ENCODE measurements around the gene AK8. TPM values are rescaled to one million over a fixed set of nuclear protein-coding genes. Genes with fewer than 3 reads are reported as not detected.

AK8 gene
- total RNA-seq, 6 experiments from 2014 or later = 0.07 to 0.24 (median 0.12) TPM; not detected in 1

DNA sequence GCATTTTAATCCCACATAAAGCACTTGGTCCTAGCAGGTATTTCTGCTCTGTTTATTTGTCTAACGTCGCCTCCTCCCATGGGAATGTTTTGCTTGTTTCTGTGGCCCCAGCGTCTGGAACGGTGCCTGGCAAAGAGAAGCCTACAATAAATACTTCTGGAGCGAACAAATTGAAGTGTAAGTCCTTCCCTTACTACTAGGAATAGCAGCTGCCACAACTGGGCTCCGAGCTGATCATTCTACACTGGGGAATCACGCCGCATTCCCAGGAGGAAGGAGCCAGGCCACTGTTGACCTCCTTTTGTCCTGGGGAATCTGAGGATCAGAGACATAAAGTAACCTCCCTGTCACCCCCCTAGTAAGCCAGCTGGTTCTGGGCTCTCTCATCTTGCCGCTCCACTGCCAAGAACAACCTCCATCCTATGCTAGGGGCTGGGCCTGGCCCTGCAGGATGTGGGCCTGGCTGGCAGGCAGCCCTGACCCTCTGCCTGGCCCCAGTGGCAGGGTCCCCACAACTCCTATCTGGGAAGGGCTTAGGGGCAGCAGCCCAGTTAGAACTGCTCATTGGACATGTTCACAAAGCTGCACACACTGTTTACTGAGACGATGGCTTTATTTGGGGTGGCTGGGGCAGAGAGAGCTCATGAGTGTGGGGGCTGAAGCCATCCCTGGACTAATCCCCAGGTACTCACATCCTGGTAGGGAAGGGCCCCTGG is 125.0 kb downstream of the AK8 start:
- no peaks in the 10 kb centered on the region for H3K4me1 Mint-ChIP-seq (ENCODE audit: low read depth)
- H3K9me3 Mint-ChIP-seq = no peaks in the 10 kb centered on the region
- TF ChIP-seq, protein P1, sequence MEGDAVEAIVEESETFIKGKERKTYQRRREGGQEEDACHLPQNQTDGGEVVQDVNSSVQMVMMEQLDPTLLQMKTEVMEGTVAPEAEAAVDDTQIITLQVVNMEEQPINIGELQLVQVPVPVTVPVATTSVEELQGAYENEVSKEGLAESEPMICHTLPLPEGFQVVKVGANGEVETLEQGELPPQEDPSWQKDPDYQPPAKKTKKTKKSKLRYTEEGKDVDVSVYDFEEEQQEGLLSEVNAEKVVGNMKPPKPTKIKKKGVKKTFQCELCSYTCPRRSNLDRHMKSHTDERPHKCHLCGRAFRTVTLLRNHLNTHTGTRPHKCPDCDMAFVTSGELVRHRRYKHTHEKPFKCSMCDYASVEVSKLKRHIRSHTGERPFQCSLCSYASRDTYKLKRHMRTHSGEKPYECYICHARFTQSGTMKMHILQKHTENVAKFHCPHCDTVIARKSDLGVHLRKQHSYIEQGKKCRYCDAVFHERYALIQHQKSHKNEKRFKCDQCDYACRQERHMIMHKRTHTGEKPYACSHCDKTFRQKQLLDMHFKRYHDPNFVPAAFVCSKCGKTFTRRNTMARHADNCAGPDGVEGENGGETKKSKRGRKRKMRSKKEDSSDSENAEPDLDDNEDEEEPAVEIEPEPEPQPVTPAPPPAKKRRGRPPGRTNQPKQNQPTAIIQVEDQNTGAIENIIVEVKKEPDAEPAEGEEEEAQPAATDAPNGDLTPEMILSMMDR (IDR thresholded peaks at IDR 0.05) = no peak
- no peak overlapping the region for H3K27ac Mint-ChIP-seq
- no peaks in the 10 kb centered on the region for H3K36me3 Mint-ChIP-seq (ENCODE audit: low read depth)
- H3K4me3 Mint-ChIP-seq = no peak overlapping the region
- peaks cover 61% of the 10 kb centered on the region for H3K27me3 Mint-ChIP-seq (ENCODE audit: insufficient read depth)
- DNase-seq = no peak

DNA sequence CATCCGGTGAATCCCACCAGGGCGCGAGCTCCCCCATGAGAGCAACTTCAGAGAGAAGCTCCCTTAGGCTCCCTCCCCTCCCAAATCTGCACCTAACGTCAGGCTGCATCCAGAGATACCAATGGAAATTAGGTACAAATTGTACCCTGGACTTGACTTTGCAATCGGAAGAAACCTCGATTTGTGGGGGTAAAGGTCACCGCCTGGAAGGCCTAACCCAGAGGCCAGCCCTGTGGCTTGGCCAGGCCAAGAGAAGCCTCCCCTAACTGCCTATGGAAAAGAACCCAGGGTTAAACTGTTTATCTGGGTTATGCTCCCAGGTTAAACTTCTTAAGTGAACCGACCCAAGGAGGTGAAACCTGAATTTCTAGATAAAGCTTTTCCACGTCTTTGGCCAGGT is 127.4 kb downstream of the AK8 start:
- no peaks in the 10 kb centered on the region for H3K9me3 Mint-ChIP-seq
- H3K4me1 Mint-ChIP-seq (ENCODE audit: low read depth) = no peaks in the 10 kb centered on the region
- no peak overlapping the region for H3K4me3 Mint-ChIP-seq
- H3K36me3 Mint-ChIP-seq (ENCODE audit: low read depth) = no peaks in the 10 kb centered on the region
- TF ChIP-seq, protein P1 (IDR thresholded peaks at IDR 0.05) = no peak
- H3K27me3 Mint-ChIP-seq (ENCODE audit: insufficient read depth) = peaks cover 55% of the 10 kb centered on the region
- no peak overlapping the region for H3K27ac Mint-ChIP-seq
- DNase-seq = no peak

DNA sequence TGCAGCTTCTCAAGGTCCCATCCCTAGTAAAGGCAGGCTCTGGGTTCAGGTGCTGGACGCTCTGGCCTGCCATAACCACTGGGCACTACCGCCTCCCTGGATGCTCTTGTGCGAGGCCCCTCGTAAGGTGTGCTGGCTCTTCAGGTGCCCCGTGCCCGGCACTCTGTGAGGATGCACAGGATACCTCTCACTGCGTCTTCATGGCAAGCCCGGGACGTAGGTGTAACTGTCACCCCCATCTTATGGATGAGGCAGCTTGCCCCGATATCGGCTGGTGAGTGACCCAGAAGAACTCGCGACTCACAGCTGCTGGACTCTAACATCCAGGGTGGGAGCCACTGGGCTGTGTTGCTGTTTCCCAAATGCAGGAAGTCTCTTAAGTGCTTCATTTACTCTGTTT is 128.8 kb downstream of the AK8 start:
- no peak overlapping the region for H3K4me3 Mint-ChIP-seq
- no peaks in the 10 kb centered on the region for H3K4me1 Mint-ChIP-seq (ENCODE audit: low read depth)
- TF ChIP-seq, protein P1 (IDR thresholded peaks at IDR 0.05) = no peak
- no peak overlapping the region for H3K27ac Mint-ChIP-seq
- H3K36me3 Mint-ChIP-seq (ENCODE audit: low read depth) = no peaks in the 10 kb centered on the region
- DNase-seq = no peak
- peaks cover 58% of the 10 kb centered on the region for H3K27me3 Mint-ChIP-seq (ENCODE audit: insufficient read depth)
- H3K9me3 Mint-ChIP-seq = no peaks in the 10 kb centered on the region

DNA sequence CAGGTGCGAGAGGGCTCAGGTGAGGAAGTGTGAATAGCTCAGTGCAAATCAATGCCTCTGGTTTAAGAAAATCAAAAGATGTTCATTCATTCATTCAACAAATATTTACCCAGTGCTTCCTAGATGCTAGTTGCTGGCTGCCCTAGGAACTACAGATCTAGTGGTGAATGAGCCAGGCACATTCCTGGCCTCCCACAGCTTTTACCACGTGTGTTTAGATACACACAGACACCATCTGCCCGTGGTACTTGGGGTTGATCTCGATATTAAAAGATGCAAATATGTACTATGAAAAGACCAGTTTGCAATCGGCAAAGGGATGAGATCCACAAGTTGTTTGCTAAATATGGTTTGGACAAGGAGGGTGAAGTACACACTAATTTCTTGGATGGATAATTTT is 129.6 kb downstream of the AK8 start:
- TF ChIP-seq, protein P1 (IDR thresholded peaks at IDR 0.05) = no peak
- no peak overlapping the region for H3K4me3 Mint-ChIP-seq
- DNase-seq = no peak
- no peaks in the 10 kb centered on the region for H3K36me3 Mint-ChIP-seq (ENCODE audit: low read depth)
- H3K27me3 Mint-ChIP-seq (ENCODE audit: insufficient read depth) = peaks cover 58% of the 10 kb centered on the region
- H3K9me3 Mint-ChIP-seq = no peaks in the 10 kb centered on the region
- no peak overlapping the region for H3K27ac Mint-ChIP-seq
- no peaks in the 10 kb centered on the region for H3K4me1 Mint-ChIP-seq (ENCODE audit: low read depth)

DNA sequence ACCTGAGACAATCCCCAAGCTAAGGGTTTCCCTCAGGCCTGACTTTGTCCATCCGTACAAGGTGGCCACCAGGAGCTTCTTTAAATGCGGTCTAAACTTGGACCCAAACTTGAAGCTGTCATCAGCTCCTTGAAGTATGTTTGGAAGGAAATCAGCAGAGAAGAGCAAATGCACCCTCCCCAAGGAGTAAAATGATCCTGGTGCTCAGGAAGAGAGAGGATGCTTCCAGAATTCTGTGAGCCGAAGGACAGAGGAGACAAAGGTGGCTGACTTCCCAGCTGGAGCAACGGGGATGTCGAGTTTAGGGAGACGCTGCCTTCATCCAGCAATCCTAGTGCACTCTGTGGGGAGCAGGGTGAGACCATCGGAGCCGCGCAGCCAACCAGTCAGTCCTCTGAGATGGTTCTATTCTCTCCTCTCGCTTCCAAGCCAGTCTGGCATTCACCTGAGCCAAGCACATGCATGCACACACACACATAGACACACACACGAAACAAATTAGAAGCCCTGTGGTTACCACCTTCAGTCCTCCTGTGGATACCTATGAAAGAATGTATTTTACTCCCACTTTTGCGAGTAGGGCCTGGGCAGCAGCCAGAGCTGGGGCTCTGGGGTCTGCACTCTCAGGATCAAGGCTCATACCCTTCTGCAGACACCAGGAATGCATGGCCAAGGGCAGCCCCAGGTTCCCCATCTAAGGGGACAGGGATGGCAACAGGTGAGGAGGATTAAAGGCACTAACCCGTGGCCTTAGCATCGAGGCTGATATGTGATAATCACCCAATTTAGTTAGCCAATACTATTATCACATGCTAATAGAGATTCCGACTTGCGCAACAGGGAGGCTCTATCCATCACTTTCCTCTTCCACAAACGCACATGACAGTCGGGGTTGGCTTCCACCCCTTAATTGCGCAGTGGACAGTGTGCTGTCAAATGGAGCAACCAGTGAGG is 132.1 kb downstream of the AK8 start:
- Mint-ChIP-seq H3K4me1 (ENCODE audit: low read depth) (no peaks in the 10 kb centered on the region), H3K9me3 (no peaks in the 10 kb centered on the region), H3K27ac (no peak overlapping the region), H3K27me3 (ENCODE audit: insufficient read depth) (peaks cover 63% of the 10 kb centered on the region), H3K36me3 (ENCODE audit: low read depth) (no peaks in the 10 kb centered on the region), H3K4me3 (no peak overlapping the region)
- TF ChIP-seq, protein P1 (IDR thresholded peaks at IDR 0.05) = no peak
- no peak for DNase-seq
